Measurements from ENCODE around the gene ABCD3. TPM values are rescaled to one million over a fixed set of nuclear protein-coding genes. Genes with fewer than 3 reads are reported as not detected.

The ABCD3 gene
- polyA plus RNA-seq, 1 of the 3 experiments (the other 2 are of a cell fraction): 6.5 TPM

DNA sequence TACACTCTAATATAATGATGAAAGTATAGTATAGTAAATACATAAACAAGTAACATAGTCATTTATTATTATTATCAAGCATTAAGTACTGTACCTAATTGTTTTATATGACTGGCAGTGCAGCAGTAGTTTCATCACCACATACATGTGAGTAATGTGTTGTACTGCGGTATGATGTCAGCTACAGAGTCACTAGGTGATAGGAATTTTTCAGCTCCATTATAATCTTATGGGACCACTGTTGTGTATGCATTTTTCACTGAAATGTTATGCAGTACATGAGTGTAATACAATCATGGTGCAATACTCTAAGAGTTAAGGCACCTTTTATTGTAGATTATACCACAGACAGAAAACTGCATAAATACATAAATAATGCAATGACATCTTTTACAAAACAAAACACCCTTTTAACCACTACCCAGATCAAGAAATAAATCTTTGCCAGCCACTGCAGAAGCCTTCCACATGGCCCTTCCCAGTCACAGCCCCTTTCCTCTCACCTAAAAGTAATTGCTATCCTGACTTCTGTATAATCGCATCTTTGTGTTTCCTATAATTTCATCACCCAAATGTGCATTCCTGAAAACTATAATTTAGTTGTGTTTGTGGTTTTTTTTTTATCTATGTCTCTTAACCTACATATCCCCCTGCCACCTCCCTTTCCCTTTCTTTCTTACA lies 16.3 kb downstream of the ABCD3 start (continued):
- TF ChIP-seq, protein P1, sequence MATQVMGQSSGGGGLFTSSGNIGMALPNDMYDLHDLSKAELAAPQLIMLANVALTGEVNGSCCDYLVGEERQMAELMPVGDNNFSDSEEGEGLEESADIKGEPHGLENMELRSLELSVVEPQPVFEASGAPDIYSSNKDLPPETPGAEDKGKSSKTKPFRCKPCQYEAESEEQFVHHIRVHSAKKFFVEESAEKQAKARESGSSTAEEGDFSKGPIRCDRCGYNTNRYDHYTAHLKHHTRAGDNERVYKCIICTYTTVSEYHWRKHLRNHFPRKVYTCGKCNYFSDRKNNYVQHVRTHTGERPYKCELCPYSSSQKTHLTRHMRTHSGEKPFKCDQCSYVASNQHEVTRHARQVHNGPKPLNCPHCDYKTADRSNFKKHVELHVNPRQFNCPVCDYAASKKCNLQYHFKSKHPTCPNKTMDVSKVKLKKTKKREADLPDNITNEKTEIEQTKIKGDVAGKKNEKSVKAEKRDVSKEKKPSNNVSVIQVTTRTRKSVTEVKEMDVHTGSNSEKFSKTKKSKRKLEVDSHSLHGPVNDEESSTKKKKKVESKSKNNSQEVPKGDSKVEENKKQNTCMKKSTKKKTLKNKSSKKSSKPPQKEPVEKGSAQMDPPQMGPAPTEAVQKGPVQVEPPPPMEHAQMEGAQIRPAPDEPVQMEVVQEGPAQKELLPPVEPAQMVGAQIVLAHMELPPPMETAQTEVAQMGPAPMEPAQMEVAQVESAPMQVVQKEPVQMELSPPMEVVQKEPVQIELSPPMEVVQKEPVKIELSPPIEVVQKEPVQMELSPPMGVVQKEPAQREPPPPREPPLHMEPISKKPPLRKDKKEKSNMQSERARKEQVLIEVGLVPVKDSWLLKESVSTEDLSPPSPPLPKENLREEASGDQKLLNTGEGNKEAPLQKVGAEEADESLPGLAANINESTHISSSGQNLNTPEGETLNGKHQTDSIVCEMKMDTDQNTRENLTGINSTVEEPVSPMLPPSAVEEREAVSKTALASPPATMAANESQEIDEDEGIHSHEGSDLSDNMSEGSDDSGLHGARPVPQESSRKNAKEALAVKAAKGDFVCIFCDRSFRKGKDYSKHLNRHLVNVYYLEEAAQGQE (IDR thresholded peaks at IDR 0.05; ENCODE audit: low read depth, low read length): no peak
- no peak for TF ChIP-seq RXRA (IDR thresholded peaks at IDR 0.05; ENCODE audit: borderline replicate concordance, low read depth)

GRCh38 chr1:94438692-94439276 lies 20.6 kb downstream of the ABCD3 start:
- Histone ChIP-seq H3K4me1 (ENCODE audit: control insufficient read depth in 1 of 2, insufficient read depth in 2 of 2, low read depth in 1 of 2, low read length in 1 of 2) (no peaks in the 10 kb centered on the region), H3K9me3 (peaks cover 6% of the 10 kb centered on the region; the same call in 1 of the 2 replicates), H3K4me3 (ENCODE audit: low read depth in 2 of 2, low read length in 1 of 2) (no peak overlapping the region), H3K79me2 (ENCODE audit: insufficient read depth) (peaks cover 75% of the 10 kb centered on the region), H4K20me1 (ENCODE audit: insufficient read depth) (no peaks in the 10 kb centered on the region), H2AFZ (ENCODE audit: low read depth) (no peak overlapping the region), H3K9ac (no peak overlapping the region), H3K36me3 (replicated peaks in 1 of 2; ENCODE audit: control insufficient read depth in 1 of 2, insufficient read depth in 2 of 2, low read length in 1 of 2) (peaks cover 0 to 14% of the 10 kb centered on the region in 2 experiments), H3K9me2 (no peaks in the 10 kb centered on the region), H3K27ac (ENCODE audit: low read depth in 2 of 2, low read length in 1 of 2) (no peak overlapping the region), H3K4me2 (no peak overlapping the region), H3K27me3 (ENCODE audit: insufficient read depth) (no peaks in the 10 kb centered on the region), H3F3A (replicated peaks; ENCODE audit: insufficient read depth) (no peaks in the 10 kb centered on the region)
- POLR2A ChIA-PET: no interaction called here
- CTCF ChIA-PET: interaction anchor here (0.6 kb wide), 1 partner anchor 401 kb away, joined by 3 read pairs; no protein-coding TSS in a partner anchor
- DNase-seq: no peak
- TF ChIP-seq ZBTB33 (IDR thresholded peaks at IDR 0.05; ENCODE audit: borderline replicate concordance, low read depth) (no peak), FOXJ3 (CRISPR knock-in tag; IDR thresholded peaks at IDR 0.05) (no peak), GATA2 (CRISPR knock-in tag; IDR thresholded peaks at IDR 0.05) (no peak), GABPA (IDR thresholded peaks at IDR 0.05; ENCODE audit: low read depth) (no peak), EP300 (IDR thresholded peaks at IDR 0.05; ENCODE audit: borderline replicate concordance in 1 of 2, low read depth in 1 of 2, low read length in 1 of 2) (no peak), MXI1 (IDR thresholded peaks at IDR 0.05; ENCODE audit: low read depth, low read length) (no peak), JUND (IDR thresholded peaks at IDR 0.05) (no peak), FOXM1 (IDR thresholded peaks at IDR 0.05; ENCODE audit: low read depth) (no peak), TAF1 (IDR thresholded peaks at IDR 0.05; ENCODE audit: borderline replicate concordance, low read depth, low read length) (no peak), RAD21 (IDR thresholded peaks at IDR 0.05; ENCODE audit: low read length) (no peak)
- TF ChIP-seq, protein P2, sequence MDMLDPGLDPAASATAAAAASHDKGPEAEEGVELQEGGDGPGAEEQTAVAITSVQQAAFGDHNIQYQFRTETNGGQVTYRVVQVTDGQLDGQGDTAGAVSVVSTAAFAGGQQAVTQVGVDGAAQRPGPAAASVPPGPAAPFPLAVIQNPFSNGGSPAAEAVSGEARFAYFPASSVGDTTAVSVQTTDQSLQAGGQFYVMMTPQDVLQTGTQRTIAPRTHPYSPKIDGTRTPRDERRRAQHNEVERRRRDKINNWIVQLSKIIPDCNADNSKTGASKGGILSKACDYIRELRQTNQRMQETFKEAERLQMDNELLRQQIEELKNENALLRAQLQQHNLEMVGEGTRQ (IDR thresholded peaks at IDR 0.05; ENCODE audit: borderline replicate concordance, low read depth, low read length): no peak
- WGBS (ENCODE audit: low lambda C conversion rate): 95% methylated on average over 2 of the region's 2 CpGs
